VCaP (cell line): ENCODE results near the gene CYGB.

ENCODE experiments used
- H3K27ac ChIP-seq: fragments of 450-650 bp; 2 replicates; pipeline ENCODE4 v1.5.1; 2017
- CTCF ChIP-seq: fragments of 450-650 bp; conservative IDR thresholded peaks from 2 replicates; pipeline ENCODE4 v1.5.1; 2017; ENCODE audit warnings: mild to moderate bottlenecking, moderate library complexity

Gene CYGB

DNA sequence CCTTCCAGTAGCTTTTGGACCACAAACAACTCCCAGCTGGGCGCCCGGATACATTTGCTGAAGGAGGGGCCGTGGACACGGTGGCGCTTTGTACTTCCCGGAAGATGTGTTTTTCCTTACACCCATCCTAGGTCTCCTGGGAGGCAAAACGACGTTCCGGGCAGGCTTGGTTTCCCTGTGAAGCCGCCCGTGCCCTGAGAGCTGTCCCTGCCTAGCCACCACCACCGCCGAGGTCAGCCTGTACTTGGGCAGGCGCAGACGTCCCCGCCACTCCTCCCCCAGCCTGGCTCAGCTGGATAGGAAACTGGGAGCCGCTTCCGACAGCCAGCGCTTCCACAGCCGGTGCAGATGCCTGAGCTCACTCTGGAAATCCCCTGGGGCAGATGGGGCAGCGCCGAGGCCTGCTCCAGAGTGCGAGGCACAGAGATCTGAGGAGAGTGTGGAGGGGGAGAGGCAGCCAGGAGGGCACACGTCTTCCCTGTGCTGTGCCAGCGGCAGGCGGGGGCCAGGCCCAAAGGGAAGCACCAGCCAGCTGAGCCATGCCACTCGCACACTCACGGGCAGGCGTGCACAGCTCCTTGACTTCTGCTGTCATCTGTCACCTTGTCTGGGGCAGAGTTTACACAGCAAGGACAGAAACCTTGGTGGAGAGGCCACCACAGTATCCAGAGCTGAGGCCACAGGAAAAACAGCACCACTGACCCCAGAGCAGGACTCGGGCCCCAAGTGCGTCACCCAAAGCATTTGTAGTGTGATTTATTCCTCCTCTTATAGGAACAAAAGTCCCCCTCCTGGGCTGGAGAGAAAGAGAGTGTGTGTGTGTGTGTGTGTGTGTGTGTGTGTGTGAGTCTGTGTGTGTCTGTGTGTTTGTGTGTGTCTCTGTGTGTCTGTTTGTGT lies 39.3 kb downstream of the CYGB start:
- H3K27ac ChIP-seq: no peak overlapping the region
- TF ChIP-seq CTCF: no peak

DNA sequence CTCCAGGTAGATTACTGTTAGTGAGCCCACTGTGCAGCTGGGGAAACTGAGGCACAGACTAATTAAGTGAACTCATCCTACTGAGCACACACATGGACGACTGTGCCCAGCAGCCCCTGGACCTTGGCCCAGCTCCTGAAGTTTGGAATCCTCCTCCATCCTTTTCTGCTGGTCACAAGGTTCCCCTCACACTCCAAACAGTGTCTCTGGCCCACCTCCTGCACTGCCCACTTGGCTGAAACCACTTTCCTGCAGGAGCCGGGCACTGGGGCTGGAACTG lies 39.9 kb downstream of the CYGB start:
- TF ChIP-seq CTCF: no peak
- no peak overlapping the region for H3K27ac ChIP-seq

DNA sequence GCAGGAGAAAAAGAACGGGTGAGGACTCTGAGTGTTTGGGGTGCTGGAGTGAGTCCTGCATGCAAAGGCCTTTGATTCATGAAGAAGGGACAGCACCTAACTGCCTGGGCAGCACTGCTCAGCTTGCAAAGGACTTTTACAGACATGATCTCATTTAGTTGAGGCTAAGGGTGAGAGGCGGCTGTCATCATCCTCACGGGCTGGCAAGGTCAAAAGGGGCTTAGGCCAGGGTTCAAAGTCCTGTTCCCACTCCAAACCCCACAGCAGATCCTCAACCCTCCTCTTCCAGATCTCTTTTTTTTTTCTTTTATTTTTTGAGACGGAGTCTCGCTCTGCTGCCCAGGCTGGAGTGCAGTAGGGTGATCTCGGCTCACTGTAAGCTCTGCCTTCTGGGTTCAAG lies 41.0 kb downstream of the CYGB start:
- peak overlapping the region; percentile 53 for H3K27ac ChIP-seq
- no peak for TF ChIP-seq CTCF

DNA sequence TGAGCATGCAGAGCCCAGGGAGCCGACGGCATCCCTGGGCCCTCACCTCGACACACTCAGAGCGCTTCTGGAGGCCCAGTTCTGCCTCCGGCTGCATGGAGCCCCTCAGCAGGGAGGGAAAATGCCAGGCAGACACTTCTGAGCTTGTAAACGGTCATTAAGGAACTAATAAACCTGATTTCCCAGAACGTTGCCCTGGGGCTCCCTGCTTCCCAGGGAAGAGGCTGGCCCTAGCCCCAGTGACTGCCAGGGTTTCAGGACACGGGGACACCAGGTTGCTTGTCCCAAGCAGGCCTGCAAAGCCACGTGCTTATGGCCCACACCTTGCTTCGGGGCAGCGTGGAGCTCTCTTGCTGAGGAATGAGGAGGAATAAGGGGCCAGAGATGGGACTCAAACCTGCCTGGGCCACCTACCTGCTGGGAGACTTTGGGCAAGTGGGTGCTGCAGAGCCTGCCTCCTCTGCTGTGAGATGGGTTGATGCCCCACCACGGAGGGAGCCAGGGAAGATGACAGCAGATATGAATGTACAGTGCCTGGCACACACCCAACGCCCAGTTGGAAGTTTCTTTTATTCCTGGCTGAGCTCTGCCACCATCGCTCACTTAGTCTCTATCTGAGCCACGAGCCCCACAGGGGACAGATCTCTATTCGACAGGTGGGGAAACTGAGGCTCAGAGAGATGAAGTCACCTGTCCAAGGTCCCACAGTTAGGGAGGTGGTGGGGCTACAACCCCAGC lies 41.7 kb downstream of the CYGB start:
- no peak for TF ChIP-seq CTCF
- peak overlapping the region; percentile 53 for H3K27ac ChIP-seq

DNA sequence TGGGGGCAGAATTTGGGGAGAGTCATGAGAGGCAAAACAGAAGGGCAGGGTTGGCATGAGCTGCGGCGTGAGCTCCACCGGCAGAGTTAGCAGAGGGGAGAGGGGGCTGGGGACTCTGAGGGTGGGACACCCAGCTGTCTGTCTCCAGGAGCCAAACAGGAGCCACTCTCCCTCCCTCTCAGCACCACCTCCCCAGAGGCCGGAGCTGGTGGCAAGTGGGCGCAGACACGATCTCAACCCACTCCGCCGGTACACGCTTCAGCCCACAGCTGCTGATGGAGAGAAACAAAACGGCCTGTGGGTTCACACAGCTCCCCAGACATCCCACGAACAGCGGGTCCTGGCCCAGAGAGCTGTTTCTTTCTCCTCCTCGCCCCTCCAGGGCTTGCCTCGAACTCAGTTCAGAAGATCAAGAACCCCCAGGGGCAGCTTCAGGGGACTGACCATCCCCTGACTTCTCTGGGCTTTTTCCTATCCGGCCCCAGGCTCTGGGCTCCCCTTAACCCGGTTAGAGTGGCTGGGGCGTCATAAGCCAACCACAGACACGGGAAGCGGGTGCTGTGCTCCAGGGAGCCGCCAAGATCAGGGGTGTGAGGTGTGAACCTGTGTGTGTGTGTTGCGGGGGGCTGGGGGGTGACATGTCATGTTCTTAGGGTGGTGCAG lies 43.9 kb downstream of the CYGB start:
- H3K27ac ChIP-seq: no peak overlapping the region

DNA sequence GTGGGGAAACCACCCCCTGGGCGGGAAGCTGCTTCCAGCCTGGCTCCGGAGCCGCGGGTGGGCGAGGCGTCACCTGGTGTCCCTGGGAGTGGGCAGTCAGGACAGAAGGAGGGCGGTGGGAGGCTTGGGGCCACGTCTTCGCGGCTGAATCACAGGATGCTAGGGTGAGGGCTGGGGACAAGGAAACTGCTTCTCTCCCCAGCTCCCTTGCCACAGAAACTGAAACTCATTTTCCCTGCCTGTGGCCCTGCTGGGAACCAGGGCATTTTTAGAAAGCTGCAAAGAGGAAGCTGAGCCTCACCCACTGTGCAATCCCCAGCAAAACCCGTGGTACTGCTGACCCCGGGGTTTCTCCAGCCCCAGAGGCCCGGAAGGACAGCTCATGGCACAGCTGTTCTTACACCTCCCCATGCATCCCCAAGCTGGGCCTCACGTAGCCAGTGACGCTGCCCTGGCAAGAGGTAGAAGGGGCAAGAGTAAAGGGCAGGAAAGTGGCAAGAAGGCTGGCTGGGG lies 44.5 kb downstream of the CYGB start:
- no peak overlapping the region for H3K27ac ChIP-seq
- TF ChIP-seq CTCF: no peak

More for the DNA sequence above, 43.9 kb downstream of the CYGB start:
- TF ChIP-seq CTCF: no peak
